Right atrium auricular region (tissue), 2 donors: Measurements from ENCODE around the gene PTMS. TPM values are rescaled to one million over a fixed set of nuclear protein-coding genes. Genes with fewer than 3 reads are reported as not detected.

Source experiments
- DNase-seq: peaks from one replicate; pipeline ENCODE4 v3.0.0-alpha.2; 2019; ENCODE audit warnings: low spot score
- H3K27ac ChIP-seq, 2 donors: fragments of 200-600 bp; sonication (generic); 1 replicate in 1 of 2; 2 replicates in 1 of 2; pipeline ENCODE4 v1.5.1; 2016 to 2019
- H3K27me3 ChIP-seq, 2 donors: fragments of 200-600 bp; sonication (generic); one replicate each; pipeline versions ENCODE4 v1.5.1 to v1.6.0; 2017 to 2019
- H3K36me3 ChIP-seq: fragments of 200-600 bp; sonication (generic); one replicate; pipeline ENCODE4 v1.5.1; 2016
- H3K4me1 ChIP-seq, 2 donors: fragments of 200-600 bp; sonication (generic); one replicate each; pipeline versions ENCODE4 v1.5.1 to v1.6.0; 2017 to 2019
- H3K4me3 ChIP-seq, 2 donors: fragments of 200-600 bp; sonication (generic); 1 replicate in 1 of 2; 2 replicates in 1 of 2; pipeline ENCODE4 v1.5.1; 2017 to 2019; ENCODE audit warnings: mild to moderate bottlenecking in 1 of 2, moderate library complexity in 1 of 2
- H3K9me3 ChIP-seq, 2 donors: fragments of 200-600 bp; sonication (generic); one replicate each; pipeline ENCODE4 v1.5.1; 2019
- CTCF ChIP-seq, 2 donors: fragments of 200-600 bp; sonication (generic); IDR thresholded peaks; one replicate each; pipeline ENCODE4 v1.5.1; 2019; ENCODE audit warnings: antibody characterized with exemption in 2 of 2
- total RNA-seq, 2 donors: library from RNA; depleted of rRNA; stranded (reverse); fragments of >200 nt; gene quantifications; one replicate each; pipeline ENCODE4 v1.1.0, GENCODE V29; 2016

The PTMS gene
- total RNA-seq, 2 donors from 2014 or later = 67.8 to 119 TPM

- Histone ChIP-seq H3K4me3 (no peak overlapping the region), H3K36me3 (peaks cover 29% of the 10 kb centered on the region), H3K4me1 (peaks cover 0 to 15% of the 10 kb centered on the region in 2 donors), H3K27ac (no peak overlapping the region), H3K9me3 (no peaks in the 10 kb centered on the region), H3K27me3 (no peaks in the 10 kb centered on the region)
- TF ChIP-seq CTCF (IDR thresholded peaks at IDR 0.05) = no peak
- DNase-seq = no peak
Measured at GRCh38 chr12:6725350-6725749, 40.8 kb upstream of the PTMS start.

GRCh38 chr12:6729186-6729585 is 37.0 kb upstream of the PTMS start:
- Histone ChIP-seq H3K27ac (no peak overlapping the region), H3K9me3 (no peaks in the 10 kb centered on the region), H3K4me3 (no peak overlapping the region), H3K36me3 (peaks cover 46% of the 10 kb centered on the region), H3K27me3 (no peaks in the 10 kb centered on the region), H3K4me1 (peaks cover 0 to 15% of the 10 kb centered on the region in 2 donors)
- TF ChIP-seq CTCF (IDR thresholded peaks at IDR 0.05) = no peak
- DNase-seq = no peak

- no peak overlapping the region for H3K4me3 ChIP-seq
- H3K27ac ChIP-seq = no peak overlapping the region
- DNase-seq = no peak
- no peaks in the 10 kb centered on the region for H3K27me3 ChIP-seq
- peaks cover 0 to 5% of the 10 kb centered on the region in 2 donors for H3K4me1 ChIP-seq
- H3K9me3 ChIP-seq = no peaks in the 10 kb centered on the region
- H3K36me3 ChIP-seq = peaks cover 46% of the 10 kb centered on the region
- TF ChIP-seq CTCF (IDR thresholded peaks at IDR 0.05) = no peak
Measured at GRCh38 chr12:6730169-6730568, 36.0 kb upstream of the PTMS start.

GRCh38 chr12:6734506-6735387 is 31.4 kb upstream of the PTMS start:
- Histone ChIP-seq H3K27me3 (no peaks in the 10 kb centered on the region), H3K27ac (no peak overlapping the region), H3K9me3 (no peaks in the 10 kb centered on the region), H3K36me3 (peaks cover 23% of the 10 kb centered on the region), H3K4me1 (peaks cover 0 to 5% of the 10 kb centered on the region in 2 donors), H3K4me3 (no peak overlapping the region)
- DNase-seq = no peak
- TF ChIP-seq CTCF (IDR thresholded peaks at IDR 0.05) = no peak

GRCh38 chr12:6735448-6736191 is 30.5 kb upstream of the PTMS start:
- DNase-seq = peak; percentile 70
- H3K9me3 ChIP-seq = no peaks in the 10 kb centered on the region
- H3K4me1 ChIP-seq = peaks cover 0 to 5% of the 10 kb centered on the region in 2 donors
- H3K27ac ChIP-seq = peak overlapping the region; percentile 0 to 7
- no peak overlapping the region for H3K4me3 ChIP-seq
- H3K36me3 ChIP-seq = peaks cover 14% of the 10 kb centered on the region
- H3K27me3 ChIP-seq = no peaks in the 10 kb centered on the region
- peak; percentile 53 to 78 for TF ChIP-seq CTCF (IDR thresholded peaks at IDR 0.05)
